Central memory CD8-positive, alpha-beta T cell (primary cell): ENCODE results near the gene SLX4IP.

ENCODE experiments used
- ATAC-seq: fragments of 150-1000 bp; cut with Tn5 transposase; replicated peaks from 2 replicates; pipeline ENCODE4 v1.10.0; 2022; ENCODE audit warnings: mild to moderate bottlenecking, moderate FRiP score, moderate number of reproducible peaks; ENCODE audit not compliant: poor library complexity, severe bottlenecking; ENCODE audit errors: extremely low read depth
- DNase-seq, 2 donors: peaks; one replicate each; pipeline ENCODE4 v3.0.0; 2021; ENCODE audit warnings: low spot score in 2 of 2
- H3K27ac Mint-ChIP-seq: one replicate; pipeline ENCODE4 v1.8.0; 2022; ENCODE audit warnings: low read depth, mild to moderate bottlenecking, moderate library complexity, mixed read lengths
- H3K27me3 Mint-ChIP-seq: one replicate; pipeline ENCODE4 v1.8.0; 2022; ENCODE audit warnings: mixed read lengths
- H3K36me3 Mint-ChIP-seq: one replicate; pipeline ENCODE4 v1.8.0; 2022; ENCODE audit warnings: mild to moderate bottlenecking, moderate library complexity, mixed read lengths; ENCODE audit not compliant: insufficient read depth
- H3K4me1 Mint-ChIP-seq: one replicate; pipeline ENCODE4 v1.8.0; 2022; ENCODE audit warnings: mixed read lengths
- H3K4me3 Mint-ChIP-seq: one replicate; pipeline ENCODE4 v1.8.0; 2022; ENCODE audit warnings: mild to moderate bottlenecking, moderate library complexity, mixed read lengths
- H3K9me3 Mint-ChIP-seq: one replicate; pipeline ENCODE4 v1.8.0; 2022; ENCODE audit warnings: mixed read lengths

The SLX4IP gene

DNA sequence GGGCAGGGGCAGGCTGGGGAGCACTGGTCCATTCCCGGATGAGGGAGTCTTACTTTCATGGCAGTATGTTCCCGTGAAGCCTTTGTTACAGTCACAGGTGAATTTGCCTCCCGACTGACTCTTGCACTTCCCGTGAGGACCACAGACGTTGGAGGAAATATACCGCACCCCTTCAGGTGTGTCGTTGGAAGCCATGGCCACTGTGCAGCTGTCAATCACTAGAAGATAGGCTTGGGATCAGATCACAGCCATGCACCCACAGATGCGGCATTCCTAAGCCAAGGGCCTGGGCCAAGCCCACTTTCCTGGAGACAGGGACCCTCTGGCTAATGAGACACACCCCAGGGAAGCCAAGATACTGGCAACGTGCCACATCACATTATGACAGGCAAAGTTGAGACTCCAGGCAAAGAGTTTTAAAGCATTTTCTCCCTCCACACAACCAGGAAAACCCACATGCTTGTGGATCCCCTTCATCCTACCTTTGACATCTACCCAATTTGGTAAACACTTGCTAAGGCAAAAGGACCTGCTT is 211.8 kb downstream of the SLX4IP start:
- Mint-ChIP-seq H3K36me3 (no peaks in the 10 kb centered on the region), H3K27me3 (peaks cover 40% of the 10 kb centered on the region), H3K4me1 (no peaks in the 10 kb centered on the region), H3K4me3 (no peak overlapping the region), H3K27ac (no peak overlapping the region), H3K9me3 (no peaks in the 10 kb centered on the region)
- DNase-seq: no peak
- ATAC-seq: no peak

DNA sequence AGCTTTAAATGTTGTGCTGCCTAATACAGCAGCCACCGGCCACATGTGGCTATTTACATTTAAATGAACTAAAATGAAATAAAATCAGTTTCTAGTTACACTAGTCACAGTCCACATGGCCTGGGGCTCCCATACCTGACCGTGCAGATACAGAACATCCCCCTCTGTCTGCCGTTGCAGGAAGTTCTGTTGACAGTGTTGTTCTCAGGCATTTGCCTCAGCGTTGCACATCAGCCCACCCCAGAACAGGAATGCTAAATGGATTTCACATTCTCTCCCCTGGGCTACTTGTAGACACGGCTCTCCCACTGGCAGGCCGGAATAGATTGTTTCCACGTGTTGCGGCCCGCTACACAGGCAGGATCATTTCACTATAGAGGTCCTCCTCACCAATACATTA is 212.4 kb downstream of the SLX4IP start:
- no peak overlapping the region for H3K4me3 Mint-ChIP-seq
- ATAC-seq (no peak), DNase-seq (no peak)
- H3K27me3 Mint-ChIP-seq: peaks cover 43% of the 10 kb centered on the region
- H3K9me3 Mint-ChIP-seq: no peaks in the 10 kb centered on the region
- H3K36me3 Mint-ChIP-seq: no peaks in the 10 kb centered on the region
- H3K27ac Mint-ChIP-seq: no peak overlapping the region
- H3K4me1 Mint-ChIP-seq: no peaks in the 10 kb centered on the region

DNA sequence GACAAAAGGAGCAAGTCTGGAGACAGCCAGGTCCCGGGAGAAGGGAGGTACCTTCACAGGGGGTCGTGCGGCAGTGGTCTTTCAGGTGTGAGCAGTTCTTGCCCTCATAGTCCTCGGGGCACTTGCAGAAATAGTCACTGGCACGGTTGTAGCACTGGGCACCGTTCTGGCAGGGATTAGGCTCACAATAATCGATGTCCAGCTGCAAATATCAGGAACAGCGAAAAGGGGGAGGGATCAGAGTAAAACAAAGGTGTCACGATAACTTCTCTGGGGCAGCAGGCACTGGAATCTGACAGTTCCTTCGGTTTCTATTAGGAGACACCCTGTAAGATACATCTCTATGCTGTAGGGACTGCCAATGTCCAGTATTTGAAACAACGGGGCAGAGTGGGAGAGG is 212.8 kb downstream of the SLX4IP start:
- peaks cover 43% of the 10 kb centered on the region for H3K27me3 Mint-ChIP-seq
- DNase-seq: no peak
- H3K4me3 Mint-ChIP-seq: no peak overlapping the region
- no peaks in the 10 kb centered on the region for H3K4me1 Mint-ChIP-seq
- H3K9me3 Mint-ChIP-seq: no peaks in the 10 kb centered on the region
- H3K36me3 Mint-ChIP-seq: no peaks in the 10 kb centered on the region
- no peak for ATAC-seq
- no peak overlapping the region for H3K27ac Mint-ChIP-seq

DNA sequence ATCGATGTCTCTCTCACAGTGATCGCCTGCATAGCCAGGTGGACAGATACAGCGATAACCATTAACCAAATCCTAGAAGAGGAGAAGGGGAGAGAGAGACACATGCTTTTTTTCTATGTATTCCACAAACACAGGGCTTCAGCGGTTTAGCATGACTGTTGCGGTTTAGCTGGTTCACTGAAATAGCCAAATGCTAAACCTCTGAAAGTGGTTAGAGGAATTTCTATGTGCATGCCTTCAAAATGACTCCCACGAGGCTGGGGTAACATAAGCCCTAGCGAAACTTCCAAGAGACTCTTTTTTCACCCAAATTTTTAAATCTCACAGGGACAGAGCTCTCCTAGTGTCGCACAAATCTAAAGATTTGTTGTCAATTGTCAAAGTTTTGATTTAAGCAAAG is 213.5 kb downstream of the SLX4IP start:
- H3K4me3 Mint-ChIP-seq: no peak overlapping the region
- peaks cover 43% of the 10 kb centered on the region for H3K27me3 Mint-ChIP-seq
- H3K27ac Mint-ChIP-seq: no peak overlapping the region
- no peaks in the 10 kb centered on the region for H3K9me3 Mint-ChIP-seq
- no peak for ATAC-seq
- no peaks in the 10 kb centered on the region for H3K36me3 Mint-ChIP-seq
- H3K4me1 Mint-ChIP-seq: no peaks in the 10 kb centered on the region
- DNase-seq: no peak

DNA sequence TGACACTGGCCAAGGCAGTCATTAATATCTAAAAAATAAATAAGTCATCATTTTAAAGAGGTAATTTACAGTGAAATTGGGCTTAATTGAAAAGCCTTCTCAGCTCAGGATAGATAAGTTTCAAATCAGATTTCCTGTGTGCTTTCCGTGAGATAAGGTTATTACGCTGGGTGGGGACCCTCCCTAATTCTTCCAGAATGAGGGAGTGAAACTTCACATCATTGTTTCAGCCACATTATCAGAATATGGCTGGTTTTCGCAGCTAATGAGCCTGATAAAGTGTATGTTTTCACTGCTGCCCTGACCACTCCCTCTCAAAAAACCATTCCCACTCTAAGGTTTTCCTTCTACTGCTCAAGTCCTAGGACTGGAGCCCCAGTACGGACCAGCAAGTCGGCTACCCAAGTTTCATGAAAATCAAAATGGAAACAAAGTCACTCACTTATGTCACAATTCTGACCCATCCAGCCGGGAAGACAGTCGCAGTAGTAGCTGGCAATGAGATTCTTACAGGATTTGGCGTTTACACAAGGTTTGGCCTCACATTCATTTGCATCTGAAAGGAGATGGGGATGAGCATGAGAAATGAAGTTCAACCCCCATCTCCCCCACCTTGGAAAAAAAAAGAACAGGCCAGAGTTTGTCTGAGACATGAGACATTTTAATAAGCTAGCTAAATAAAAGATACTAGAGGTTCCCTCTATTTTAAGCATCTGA is 214.1 kb downstream of the SLX4IP start:
- Mint-ChIP-seq H3K27me3 (peaks cover 49% of the 10 kb centered on the region), H3K36me3 (no peaks in the 10 kb centered on the region), H3K27ac (no peak overlapping the region), H3K4me3 (no peak overlapping the region), H3K9me3 (no peaks in the 10 kb centered on the region), H3K4me1 (no peaks in the 10 kb centered on the region)
- DNase-seq (no peak), ATAC-seq (no peak)

DNA sequence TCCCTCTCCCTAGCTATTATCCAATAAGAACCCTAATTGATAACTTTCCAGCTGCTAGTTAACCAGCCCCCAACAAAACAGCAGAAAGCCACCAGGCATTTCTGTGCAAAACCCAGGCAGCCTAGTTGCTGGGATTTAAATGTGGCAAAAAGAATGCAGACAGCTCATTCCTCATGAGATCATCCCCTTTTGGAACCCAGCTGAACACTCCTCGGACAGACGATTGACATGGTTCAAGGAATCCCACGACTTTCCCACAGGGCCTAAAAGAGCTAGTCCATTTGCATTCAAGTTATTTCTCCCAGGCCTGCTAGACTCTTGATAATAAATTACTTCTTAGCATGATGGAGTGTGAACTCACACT is 214.7 kb downstream of the SLX4IP start:
- Mint-ChIP-seq H3K4me3 (no peak overlapping the region), H3K27ac (no peak overlapping the region), H3K9me3 (no peaks in the 10 kb centered on the region), H3K27me3 (peaks cover 54% of the 10 kb centered on the region), H3K4me1 (no peaks in the 10 kb centered on the region), H3K36me3 (no peaks in the 10 kb centered on the region)
- ATAC-seq (no peak), DNase-seq (no peak)

DNA sequence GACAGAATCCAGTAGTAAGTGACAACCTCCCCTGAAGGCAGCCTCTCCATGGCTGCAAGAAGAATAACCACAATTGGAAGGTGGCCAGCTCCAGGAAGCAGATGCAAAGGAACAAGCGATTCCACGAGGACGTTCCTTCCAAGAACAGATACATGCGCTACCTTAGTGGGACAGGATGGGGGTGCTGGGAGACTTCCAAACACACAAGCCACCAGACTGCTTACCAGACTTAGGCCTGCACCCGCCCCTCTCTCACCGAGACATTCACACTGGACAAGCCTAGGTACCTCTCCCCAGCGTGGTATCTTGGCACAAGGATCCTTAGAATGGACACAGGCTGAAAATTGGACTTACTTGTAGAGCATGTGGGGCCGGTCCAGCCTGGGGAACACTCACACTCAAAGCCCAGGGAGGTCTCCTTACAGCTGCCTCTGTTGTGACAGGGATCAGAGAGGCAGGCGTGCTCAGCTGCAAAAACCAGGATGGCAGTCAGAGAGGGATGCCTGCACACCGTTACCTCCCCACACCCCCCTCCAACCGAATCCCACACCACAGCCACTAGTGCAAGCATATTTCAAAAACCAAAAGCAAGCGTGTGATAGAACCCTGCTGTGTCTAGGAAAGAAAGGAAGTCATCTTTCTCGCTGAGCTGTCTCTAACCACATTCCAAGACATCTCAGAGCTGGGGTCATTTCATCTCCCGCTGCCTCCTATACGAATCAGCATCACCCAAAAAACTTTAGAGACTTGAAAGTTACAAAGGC is 216.3 kb downstream of the SLX4IP start:
- ATAC-seq (no peak), DNase-seq (no peak)
- H3K4me1 Mint-ChIP-seq: no peaks in the 10 kb centered on the region
- H3K27ac Mint-ChIP-seq: no peak overlapping the region
- H3K36me3 Mint-ChIP-seq: no peaks in the 10 kb centered on the region
- peaks cover 67% of the 10 kb centered on the region for H3K27me3 Mint-ChIP-seq
- H3K9me3 Mint-ChIP-seq: no peaks in the 10 kb centered on the region
- no peak overlapping the region for H3K4me3 Mint-ChIP-seq

DNA sequence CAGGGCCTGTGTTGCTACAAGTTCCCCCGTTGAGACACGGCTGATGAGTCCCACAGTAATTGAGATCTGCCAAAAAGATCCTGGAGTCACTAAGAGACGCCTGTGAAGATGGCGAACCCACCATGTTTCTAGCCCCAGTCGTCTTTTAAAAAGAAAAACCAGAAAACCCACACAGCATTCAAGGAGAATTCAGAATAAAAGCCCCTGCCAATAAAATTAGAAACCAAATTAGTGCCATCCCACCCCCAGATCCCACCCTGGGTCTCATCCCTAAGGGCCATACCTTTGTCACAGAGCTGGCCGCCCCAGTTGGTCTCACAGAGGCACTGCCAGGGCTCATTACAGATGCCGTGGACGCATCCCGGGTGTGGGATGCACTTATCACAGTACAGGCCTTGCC is 217.1 kb downstream of the SLX4IP start:
- Mint-ChIP-seq H3K27me3 (peaks cover 69% of the 10 kb centered on the region), H3K9me3 (no peaks in the 10 kb centered on the region), H3K4me3 (no peak overlapping the region), H3K27ac (no peak overlapping the region), H3K36me3 (no peaks in the 10 kb centered on the region), H3K4me1 (no peaks in the 10 kb centered on the region)
- ATAC-seq (no peak), DNase-seq (no peak)

DNA sequence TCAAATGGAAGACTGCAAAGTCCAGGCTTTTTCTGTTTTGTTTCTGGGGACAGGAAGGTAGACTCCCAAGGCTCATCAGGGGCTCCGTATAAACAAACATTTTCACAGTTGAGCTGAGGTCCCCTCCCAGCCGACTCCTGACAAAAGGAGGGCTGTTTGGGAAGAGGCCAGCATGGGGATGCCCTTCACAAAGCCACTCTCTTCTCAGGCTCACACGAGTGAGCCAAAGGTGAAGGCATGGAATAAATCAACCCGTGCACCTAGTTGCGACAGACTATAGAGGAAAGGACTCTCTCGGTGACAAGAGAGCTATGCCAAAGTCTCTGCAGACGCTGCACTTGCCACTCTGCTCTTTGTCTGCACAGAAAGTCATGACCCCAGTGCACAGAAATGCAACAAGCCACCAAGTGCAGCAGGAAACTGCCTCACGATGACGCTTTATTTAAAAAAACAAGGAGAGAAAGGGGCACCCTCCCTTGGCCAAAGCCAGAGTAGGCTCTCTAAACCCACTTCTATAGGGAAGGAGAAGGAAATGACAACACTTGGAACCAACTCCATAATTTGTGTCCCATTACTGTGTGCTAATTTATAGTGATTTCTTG is 217.7 kb downstream of the SLX4IP start:
- no peak overlapping the region for H3K27ac Mint-ChIP-seq
- H3K4me3 Mint-ChIP-seq: no peak overlapping the region
- no peaks in the 10 kb centered on the region for H3K36me3 Mint-ChIP-seq
- ATAC-seq: no peak
- H3K4me1 Mint-ChIP-seq: no peaks in the 10 kb centered on the region
- H3K9me3 Mint-ChIP-seq: no peaks in the 10 kb centered on the region
- peaks cover 69% of the 10 kb centered on the region for H3K27me3 Mint-ChIP-seq
- DNase-seq: no peak

DNA sequence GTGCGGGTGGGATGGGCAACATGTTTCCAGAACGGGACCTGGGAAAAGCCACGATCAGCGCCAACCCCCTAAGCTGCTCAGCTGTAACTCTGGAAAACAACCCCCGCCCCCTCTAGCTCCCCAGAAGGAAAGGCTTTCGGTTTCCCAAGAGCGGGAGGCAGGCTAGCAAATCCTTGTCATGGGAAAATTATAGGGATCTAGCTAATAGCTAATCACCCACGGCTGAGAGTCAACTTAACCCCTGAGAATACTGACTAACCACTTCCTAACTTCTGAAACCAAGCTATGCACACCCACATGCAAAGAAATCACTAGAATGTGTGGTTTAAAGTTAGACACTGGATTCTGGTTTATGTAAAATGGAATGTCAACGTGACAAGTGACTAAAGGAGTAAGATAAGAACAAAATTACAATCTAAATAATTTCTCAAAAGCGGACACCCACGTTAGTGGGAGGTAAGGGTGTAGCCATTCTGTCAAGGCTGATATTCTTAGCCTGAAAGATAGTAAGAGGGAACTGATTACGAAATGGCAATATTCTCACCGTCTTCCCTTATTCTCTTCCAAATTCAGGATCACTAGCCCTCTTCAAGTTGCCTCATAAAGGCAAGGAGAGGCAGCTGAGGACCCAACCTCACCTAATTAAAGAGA is 218.6 kb downstream of the SLX4IP start:
- H3K27me3 Mint-ChIP-seq: peaks cover 70% of the 10 kb centered on the region
- DNase-seq: no peak

DNA sequence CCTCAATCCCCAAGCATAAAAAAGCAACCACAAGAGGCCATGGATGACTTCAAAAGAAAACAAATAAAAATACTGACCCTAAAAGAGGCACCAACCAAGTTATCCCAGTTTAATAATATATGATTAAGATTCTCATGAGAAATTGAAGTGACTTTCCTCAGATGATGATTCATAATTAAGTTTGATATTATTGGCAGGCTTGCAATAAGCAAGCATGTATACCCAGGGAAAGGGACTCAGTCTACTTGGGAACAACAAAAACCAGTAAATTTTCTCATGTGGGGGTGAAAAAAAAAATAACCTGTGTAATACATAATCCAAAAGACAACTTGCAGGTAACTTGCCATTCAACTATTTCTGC is 219.1 kb downstream of the SLX4IP start:
- H3K4me3 Mint-ChIP-seq: no peak overlapping the region
- H3K9me3 Mint-ChIP-seq: no peaks in the 10 kb centered on the region
- peaks cover 70% of the 10 kb centered on the region for H3K27me3 Mint-ChIP-seq
- no peak for ATAC-seq
- H3K4me1 Mint-ChIP-seq: no peaks in the 10 kb centered on the region
- no peaks in the 10 kb centered on the region for H3K36me3 Mint-ChIP-seq
- no peak overlapping the region for H3K27ac Mint-ChIP-seq
- DNase-seq: no peak

More for the DNA sequence above, 218.6 kb downstream of the SLX4IP start:
- Mint-ChIP-seq H3K27ac (no peak overlapping the region), H3K36me3 (no peaks in the 10 kb centered on the region), H3K4me3 (no peak overlapping the region), H3K9me3 (no peaks in the 10 kb centered on the region), H3K4me1 (no peaks in the 10 kb centered on the region)
- no peak for ATAC-seq

DNA sequence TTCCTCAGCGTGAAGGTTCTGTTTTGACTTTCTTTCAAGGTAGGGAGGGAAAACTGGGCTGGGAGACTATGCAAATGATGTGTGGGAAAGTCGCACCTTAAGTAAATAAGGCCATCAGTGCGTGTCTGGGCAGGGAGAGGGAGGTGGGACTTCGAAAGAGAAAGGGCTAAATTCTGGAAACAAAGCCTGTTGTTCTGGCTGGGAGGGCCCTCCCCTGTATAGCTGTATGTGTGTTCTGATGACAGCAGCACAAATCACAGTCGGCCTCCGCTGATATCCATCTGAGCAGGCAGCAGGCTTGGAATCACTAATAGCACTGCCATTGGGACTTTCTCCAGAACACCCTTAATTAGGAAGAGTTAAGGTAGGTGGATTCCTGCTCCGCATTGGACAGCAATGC is 219.5 kb downstream of the SLX4IP start:
- Mint-ChIP-seq H3K36me3 (no peaks in the 10 kb centered on the region), H3K4me1 (no peaks in the 10 kb centered on the region), H3K27me3 (peaks cover 67% of the 10 kb centered on the region), H3K9me3 (no peaks in the 10 kb centered on the region), H3K4me3 (no peak overlapping the region), H3K27ac (no peak overlapping the region)
- ATAC-seq (no peak), DNase-seq (no peak)
